Glutamatergic neuron (in vitro differentiated cells): ENCODE data around the gene COMMD1. TPM values are rescaled to one million over a fixed set of nuclear protein-coding genes. Genes with fewer than 3 reads are reported as not detected.
"Not testable (repeated sequence)": the region's sequence is repeated elsewhere in the genome, so short reads cannot be mapped to it uniquely, and the experiment has no call there.

ENCODE experiments used
- DNase-seq: peaks from one replicate; pipeline ENCODE4 v3.0.0; 2022
- H3K27ac Mint-ChIP-seq: one replicate; pipeline ENCODE4 v1.8.0; 2020; ENCODE audit warnings: mild to moderate bottlenecking, mixed read lengths, inconsistent platforms; ENCODE audit not compliant: unreplicated experiment
- H3K27me3 Mint-ChIP-seq: one replicate; pipeline ENCODE4 v1.8.0; 2020; ENCODE audit warnings: mild to moderate bottlenecking, moderate library complexity, mixed read lengths, inconsistent platforms; ENCODE audit not compliant: unreplicated experiment
- H3K36me3 Mint-ChIP-seq: one replicate; pipeline ENCODE4 v1.8.0; 2020; ENCODE audit warnings: mild to moderate bottlenecking, mixed read lengths, inconsistent platforms; ENCODE audit not compliant: unreplicated experiment
- H3K4me1 Mint-ChIP-seq: one replicate; pipeline ENCODE4 v1.8.0; 2020; ENCODE audit warnings: mild to moderate bottlenecking, low read depth, mixed read lengths, inconsistent platforms; ENCODE audit not compliant: unreplicated experiment
- H3K4me3 Mint-ChIP-seq: one replicate; pipeline ENCODE4 v1.8.0; 2020; ENCODE audit warnings: mild to moderate bottlenecking, mixed read lengths, inconsistent platforms; ENCODE audit not compliant: unreplicated experiment
- H3K9me3 Mint-ChIP-seq: one replicate; pipeline ENCODE4 v1.8.0; 2020; ENCODE audit warnings: mild to moderate bottlenecking, moderate library complexity, mixed read lengths, inconsistent platforms; ENCODE audit not compliant: unreplicated experiment
- CTCF ChIP-seq: fragments of 200-600 bp; sonication (generic); IDR thresholded peaks from one replicate; pipeline ENCODE4 v1.5.0; 2021; ENCODE audit not compliant: partially characterized antibody, unreplicated experiment
- long read RNA-seq: library from polyadenylated mRNA; unstranded; transcript quantifications from one replicate; pipeline ENCODE4 v2.0.0, GENCODE V29; 2020; ENCODE audit not compliant: unreplicated experiment
- total RNA-seq: library from RNA; stranded (reverse); fragmentation: NEBNext Ultra II Directional; extraction: Animal tissue kit (Norgen Biotek cat#: 25700); gene quantifications from one replicate; pipeline ENCODE4 v1.2.1, GENCODE V29; 2021; ENCODE audit not compliant: unreplicated experiment

The COMMD1 gene
- 48.2 TPM for total RNA-seq
- long read RNA-seq, transcript COMMD1-201 (3 exons, 911 nt): major isoform, 56 of 57 reads
- long read RNA-seq, partial matches to known transcripts: 0 of 57 reads
- long read RNA-seq, other reads (novel, unspliced or antisense): 1 of 57 reads

- H3K4me1 Mint-ChIP-seq: no peaks in the 10 kb centered on the region
- H3K4me3 Mint-ChIP-seq: peak within 1 kb of the TSS; percentile 98
- peak; percentile 85 for DNase-seq
- no peaks in the 10 kb centered on the region for H3K9me3 Mint-ChIP-seq
- no peaks in the 10 kb centered on the region for H3K36me3 Mint-ChIP-seq
- H3K27ac Mint-ChIP-seq: peak within 1 kb of the TSS; percentile 94
- no peak for TF ChIP-seq CTCF
- H3K27me3 Mint-ChIP-seq: peaks cover 2% of the 10 kb centered on the region
Measured at GRCh38 chr2:61905372-61906185, at the start of gene COMMD1. Gene COMMD1, plus strand, starts transcription at chr2:61905674. Its CDS starts 5 bp downstream, at chr2:61905679.

- Mint-ChIP-seq H3K36me3 (peaks cover 3% of the 10 kb centered on the region), H3K4me3 (no peak overlapping the region)
Measured at GRCh38 chr2:61857224-61857623, 48.2 kb upstream of the COMMD1 start.

GRCh38 chr2:61862085-61862484, 43.4 kb upstream of the COMMD1 start:
- Mint-ChIP-seq H3K9me3 (peaks cover 1% of the 10 kb centered on the region), H3K4me1 (no peaks in the 10 kb centered on the region), H3K27me3 (no peaks in the 10 kb centered on the region), H3K27ac (no peak overlapping the region), H3K4me3 (no peak overlapping the region), H3K36me3 (peaks cover 20% of the 10 kb centered on the region)
- TF ChIP-seq CTCF: no peak
- no peak for DNase-seq

More at GRCh38 chr2:61857224-61857623, 48.2 kb upstream of the COMMD1 start:
- DNase-seq: no peak
- Mint-ChIP-seq H3K27ac (no peak overlapping the region), H3K9me3 (peaks cover 7% of the 10 kb centered on the region), H3K4me1 (peaks cover 2% of the 10 kb centered on the region), H3K27me3 (peaks cover 3% of the 10 kb centered on the region)
- TF ChIP-seq CTCF: no peak

- not testable (repeated sequence) for H3K27me3 Mint-ChIP-seq, H3K9me3 Mint-ChIP-seq, H3K4me1 Mint-ChIP-seq, H3K27ac Mint-ChIP-seq, DNase-seq, H3K4me3 Mint-ChIP-seq
- H3K36me3 Mint-ChIP-seq: peaks cover 20% of the 10 kb centered on the region
Measured at GRCh38 chr2:61866482-61867089, 38.9 kb upstream of the COMMD1 start.

- no peak for TF ChIP-seq CTCF
- H3K27ac Mint-ChIP-seq: no peak overlapping the region
- H3K27me3 Mint-ChIP-seq: no peaks in the 10 kb centered on the region
- H3K4me1 Mint-ChIP-seq: no peaks in the 10 kb centered on the region
- H3K36me3 Mint-ChIP-seq: no peaks in the 10 kb centered on the region
- DNase-seq: no peak
- no peak overlapping the region for H3K4me3 Mint-ChIP-seq
- H3K9me3 Mint-ChIP-seq: no peaks in the 10 kb centered on the region
Measured at GRCh38 chr2:61876400-61876799, 29.1 kb upstream of the COMMD1 start.
